Neuronal stem cell (in vitro differentiated cells): ENCODE data around the gene CFAP58.

Experiments used
- DNase-seq: peaks from one replicate; pipeline ENCODE4 v3.0.0-alpha.2; 2013; ENCODE audit warnings: low spot score
- H2AFZ ChIP-seq: one replicate; pipeline ENCODE4 v1.6.1; 2013; ENCODE audit warnings: mild to moderate bottlenecking, low read length, inconsistent platforms
- H2AK5ac ChIP-seq: 2 replicates; pipeline ENCODE4 v1.6.1; 2013; ENCODE audit warnings: low read depth, mild to moderate bottlenecking, inconsistent platforms, low read length, moderate library complexity, mixed read lengths
- H2BK120ac ChIP-seq: 2 replicates; pipeline ENCODE4 v1.6.1; 2013; ENCODE audit warnings: low read depth, mild to moderate bottlenecking, inconsistent platforms, low read length, moderate library complexity, mixed read lengths
- H2BK12ac ChIP-seq: one replicate; pipeline ENCODE4 v1.6.1; 2013; ENCODE audit warnings: low read length, inconsistent platforms
- H2BK15ac ChIP-seq: 2 replicates; pipeline ENCODE4 v1.6.1; 2013; ENCODE audit warnings: mild to moderate bottlenecking, low read length, inconsistent platforms, mixed read lengths
- H2BK5ac ChIP-seq: one replicate; pipeline ENCODE4 v1.6.1; 2013; ENCODE audit warnings: inconsistent platforms, mild to moderate bottlenecking, low read length, moderate library complexity
- H3K14ac ChIP-seq: one replicate; pipeline ENCODE4 v1.6.1; 2013; ENCODE audit warnings: low read length, inconsistent platforms
- H3K18ac ChIP-seq: 2 replicates; pipeline ENCODE4 v1.6.1; 2013; ENCODE audit warnings: low read length, inconsistent platforms
- H3K23ac ChIP-seq: 2 replicates; pipeline ENCODE4 v1.6.1; 2013; ENCODE audit warnings: low read depth, mild to moderate bottlenecking, mixed read lengths, low read length, inconsistent platforms; ENCODE audit not compliant: poor library complexity
- H3K27ac ChIP-seq: replicated peaks from 3 replicates; pipeline ENCODE4 v1.5.1; 2013; ENCODE audit warnings: low read length, inconsistent platforms
- H3K27me3 ChIP-seq, 3 experiments: 2 replicates each; pipeline ENCODE4 v1.6.1; 2013; ENCODE audit warnings: low read length in 3 of 3, mild to moderate bottlenecking in 2 of 3, inconsistent platforms in 1 of 3, low read depth in 1 of 3, mixed read lengths in 1 of 3, moderate library complexity in 1 of 3; ENCODE audit not compliant: control insufficient read depth in 3 of 3, insufficient read depth in 3 of 3
- H3K36me3 ChIP-seq, 2 donors: replicated peaks in 1 of 2; 2 replicates each; pipeline ENCODE4 v1.6.1; 2013; ENCODE audit warnings: low read length in 2 of 2; ENCODE audit not compliant: control insufficient read depth in 2 of 2, insufficient read depth in 2 of 2
- H3K4ac ChIP-seq: 2 replicates; pipeline ENCODE4 v1.6.1; 2013; ENCODE audit warnings: inconsistent platforms, mild to moderate bottlenecking, low read length, moderate library complexity
- H3K4me1 ChIP-seq, 2 donors: 1 replicate in 1 of 2; 2 replicates in 1 of 2; pipeline ENCODE4 v1.6.1; 2013; ENCODE audit warnings: low read length in 2 of 2, low read depth in 1 of 2; ENCODE audit not compliant: control insufficient read depth in 2 of 2, insufficient read depth in 1 of 2
- H3K4me2 ChIP-seq: one replicate; pipeline ENCODE4 v1.6.1; 2013; ENCODE audit warnings: mild to moderate bottlenecking, low read length, inconsistent platforms; ENCODE audit not compliant: insufficient read depth, poor library complexity, severe bottlenecking
- H3K4me3 ChIP-seq, 2 donors: 2 replicates each; pipeline ENCODE4 v1.5.1; 2013; ENCODE audit warnings: low read length in 2 of 2, mild to moderate bottlenecking in 2 of 2, inconsistent platforms in 1 of 2, moderate library complexity in 1 of 2
- H3K79me1 ChIP-seq: one replicate; pipeline ENCODE4 v1.6.1; 2013; ENCODE audit warnings: low read depth, mild to moderate bottlenecking, inconsistent platforms, low read length, moderate library complexity
- H3K9ac ChIP-seq: one replicate; pipeline ENCODE4 v1.6.1; 2013; ENCODE audit warnings: mild to moderate bottlenecking, low read depth, low read length, inconsistent platforms; ENCODE audit not compliant: poor library complexity
- H3K9me3 ChIP-seq, 2 donors: replicated peaks in 1 of 2; 2 replicates each; pipeline versions ENCODE3 to v1.6.1; 2013; ENCODE audit warnings: low read length in 2 of 2, mild to moderate bottlenecking in 2 of 2, inconsistent platforms in 1 of 2, low read depth in 1 of 2, mixed read lengths in 1 of 2, moderate library complexity in 1 of 2; ENCODE audit not compliant: control insufficient read depth in 2 of 2, insufficient read depth in 1 of 2
- H4K8ac ChIP-seq: one replicate; pipeline ENCODE4 v1.6.1; 2013; ENCODE audit warnings: low read depth, mild to moderate bottlenecking, inconsistent platforms, low read length, moderate library complexity
- H4K91ac ChIP-seq: one replicate; pipeline ENCODE4 v1.6.1; 2013; ENCODE audit warnings: low read length, low read depth, mild to moderate bottlenecking, inconsistent platforms; ENCODE audit not compliant: poor library complexity
- WGBS, 2 donors: extraction: QIAGEN DNeasy Blood & Tissue Kit; methylation state at CpG; one replicate each; pipeline ENCODE4 v1.1.7; 2013; ENCODE audit warnings: missing lambda C conversion rate in 2 of 2, mixed read lengths in 1 of 2; ENCODE audit not compliant: insufficient read length in 2 of 2, insufficient replicate concordance in 1 of 2; ENCODE audit errors: extremely low coverage in 2 of 2; 5-methylcytosine and 5-hydroxymethylcytosine counted together

The CFAP58 gene

GRCh38 chr10:104331208-104331838 is 22.3 kb upstream of the CFAP58 start:
- Histone ChIP-seq H2BK5ac (no peak overlapping the region), H4K8ac (no peak overlapping the region), H3K23ac (no peak overlapping the region), H2AK5ac (no peak overlapping the region), H3K9me3 (no peaks in the 10 kb centered on the region), H3K27me3 (peaks cover 0 to 53% (median 0%) of the 10 kb centered on the region in 3 experiments), H3K36me3 (peaks cover 0 to 24% of the 10 kb centered on the region in 2 donors), H3K4me3 (no peak overlapping the region), H4K91ac (no peak overlapping the region), H3K4me2 (no peak overlapping the region), H2BK15ac (no peak overlapping the region), H3K79me1 (peaks cover 7% of the 10 kb centered on the region), H3K4me1 (peaks cover 66 to 67% of the 10 kb centered on the region in 2 donors), H2BK12ac (no peak overlapping the region), H3K9ac (no peak overlapping the region), H3K14ac (no peak overlapping the region), H2AFZ (no peak overlapping the region), H3K4ac (no peak overlapping the region), H3K18ac (peak overlapping the region; percentile 54), H2BK120ac (no peak overlapping the region), H3K27ac (no peak overlapping the region)
- no peak for DNase-seq
- no CpG with 5 or more reads among the region's 9 CpGs for WGBS, 2 donors

GRCh38 chr10:104332243-104333031 is 21.2 kb upstream of the CFAP58 start:
- Histone ChIP-seq H4K8ac (no peak overlapping the region), H3K4me1 (peaks cover 62% of the 10 kb centered on the region in 2 donors), H3K4me2 (no peak overlapping the region), H2BK12ac (no peak overlapping the region), H3K27ac (no peak overlapping the region), H2AK5ac (no peak overlapping the region), H3K4me3 (no peak overlapping the region), H3K9ac (no peak overlapping the region), H3K9me3 (no peaks in the 10 kb centered on the region), H4K91ac (no peak overlapping the region), H2BK15ac (no peak overlapping the region), H3K36me3 (peaks cover 0 to 24% of the 10 kb centered on the region in 2 donors), H3K4ac (no peak overlapping the region), H2AFZ (no peak overlapping the region), H3K23ac (no peak overlapping the region), H2BK5ac (no peak overlapping the region), H3K79me1 (peaks cover 6% of the 10 kb centered on the region), H3K14ac (no peak overlapping the region), H3K27me3 (peaks cover 0 to 44% (median 0%) of the 10 kb centered on the region in 3 experiments), H2BK120ac (no peak overlapping the region), H3K18ac (no peak overlapping the region)
- WGBS, 2 donors = no CpG with 5 or more reads among the region's 11 CpGs
- DNase-seq = no peak

GRCh38 chr10:104333032-104333727 is 20.5 kb upstream of the CFAP58 start:
- H3K36me3 ChIP-seq = peaks cover 0 to 24% of the 10 kb centered on the region in 2 donors
- peaks cover 55% of the 10 kb centered on the region in 2 donors for H3K4me1 ChIP-seq
- H2BK12ac ChIP-seq = no peak overlapping the region
- H2BK5ac ChIP-seq = no peak overlapping the region
- H3K23ac ChIP-seq = no peak overlapping the region
- H2AK5ac ChIP-seq = no peak overlapping the region
- H2BK15ac ChIP-seq = no peak overlapping the region
- no CpG with 5 or more reads among the region's 13 CpGs for WGBS, 2 donors
- no peaks in the 10 kb centered on the region for H3K9me3 ChIP-seq
- H2AFZ ChIP-seq = no peak overlapping the region
- H3K4me3 ChIP-seq = no peak overlapping the region
- no peak overlapping the region for H3K9ac ChIP-seq
- no peak overlapping the region for H3K14ac ChIP-seq
- no peak overlapping the region for H4K91ac ChIP-seq
- H3K27ac ChIP-seq = no peak overlapping the region
- no peak overlapping the region for H3K4me2 ChIP-seq
- DNase-seq = no peak
- no peak overlapping the region for H4K8ac ChIP-seq
- H3K27me3 ChIP-seq = peaks cover 0 to 37% (median 0%) of the 10 kb centered on the region in 3 experiments
- no peak overlapping the region for H2BK120ac ChIP-seq
- peaks cover 6% of the 10 kb centered on the region for H3K79me1 ChIP-seq
- H3K18ac ChIP-seq = no peak overlapping the region
- no peak overlapping the region for H3K4ac ChIP-seq
